ENCODE data around the gene ATXN1.
"Not testable (repeated sequence)": the region's sequence is repeated elsewhere in the genome, so short reads cannot be mapped to it uniquely, and the experiment has no call there.

Gene ATXN1

GRCh38 chr6:16654701-16655100 is 106.6 kb downstream of the ATXN1 start:
- in situ Hi-C loops (cut with MboI; ENCODE audit: low sequenced_read_pairs) = no loop called here

- in situ Hi-C loops (cut with MboI; ENCODE audit: low sequenced_read_pairs) = no loop called here
Measured at GRCh38 chr6:16653226-16653625, 108.0 kb downstream of the ATXN1 start.

GRCh38 chr6:16651871-16652270 is 109.4 kb downstream of the ATXN1 start:
- in situ Hi-C loops (cut with MboI; ENCODE audit: low sequenced_read_pairs) = no loop called here

DNA sequence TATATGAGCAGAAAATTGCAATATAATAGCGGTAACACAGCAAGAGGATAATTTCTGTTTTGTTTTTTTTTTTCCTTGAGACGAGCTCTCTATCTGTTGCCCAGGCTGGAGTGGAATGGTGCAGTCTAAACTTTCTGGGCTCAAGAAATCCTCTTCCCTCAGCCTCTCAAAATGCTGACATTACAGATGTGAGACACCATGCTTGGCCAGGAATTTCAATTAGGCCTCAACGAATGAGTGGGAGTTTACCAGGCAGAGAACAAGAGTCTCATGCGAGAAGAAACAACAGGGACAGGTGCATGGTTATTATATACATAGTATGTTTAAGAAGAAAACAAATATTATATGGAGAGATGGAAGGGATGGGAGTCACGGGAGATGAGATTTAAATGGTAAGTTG is 111.4 kb downstream of the ATXN1 start:
- in situ Hi-C loops (cut with MboI; ENCODE audit: low sequenced_read_pairs) = no loop called here

GRCh38 chr6:16649241-16649640 is 112.0 kb downstream of the ATXN1 start:
- in situ Hi-C loops (cut with MboI; ENCODE audit: low sequenced_read_pairs) = no loop called here

DNA sequence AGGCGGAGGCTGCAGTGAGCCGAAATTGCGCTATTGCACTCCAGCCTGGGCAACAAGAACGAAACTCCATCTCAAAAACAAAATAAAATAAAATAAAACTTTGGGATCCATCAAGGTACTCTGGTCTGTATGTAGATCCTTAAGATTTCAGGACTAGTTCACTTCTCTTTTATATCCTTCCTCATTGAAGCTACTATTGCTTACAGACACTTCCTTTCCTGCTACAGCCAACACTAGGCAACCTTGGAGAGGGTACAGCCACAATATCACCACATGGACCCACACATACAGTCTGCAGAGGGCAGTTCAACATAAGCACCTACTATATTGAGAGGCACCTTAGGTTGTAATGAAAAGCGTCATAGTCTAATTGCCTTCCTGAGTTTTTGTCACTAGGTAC is 113.3 kb downstream of the ATXN1 start:
- in situ Hi-C loops (cut with MboI; ENCODE audit: low sequenced_read_pairs) = no loop called here

DNA sequence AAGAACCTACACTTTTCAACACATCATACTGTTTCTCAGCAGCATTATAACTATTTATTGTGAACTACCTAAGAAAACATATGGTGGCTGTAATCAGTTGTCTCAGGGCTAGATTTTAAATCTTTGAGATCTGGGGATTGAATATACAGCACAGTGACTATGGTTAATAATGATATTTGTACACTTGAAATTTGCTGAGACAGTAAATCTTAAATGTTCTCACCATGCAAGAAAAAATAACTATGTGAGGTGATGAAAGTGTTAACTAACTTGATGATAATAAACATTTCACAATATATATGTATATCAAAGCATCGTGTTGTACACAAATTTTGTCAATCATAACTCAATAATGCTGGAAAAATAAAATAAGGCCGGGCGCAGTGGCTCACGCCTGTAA is 113.8 kb downstream of the ATXN1 start:
- in situ Hi-C loops (cut with MboI; ENCODE audit: low sequenced_read_pairs) = no loop called here

DNA sequence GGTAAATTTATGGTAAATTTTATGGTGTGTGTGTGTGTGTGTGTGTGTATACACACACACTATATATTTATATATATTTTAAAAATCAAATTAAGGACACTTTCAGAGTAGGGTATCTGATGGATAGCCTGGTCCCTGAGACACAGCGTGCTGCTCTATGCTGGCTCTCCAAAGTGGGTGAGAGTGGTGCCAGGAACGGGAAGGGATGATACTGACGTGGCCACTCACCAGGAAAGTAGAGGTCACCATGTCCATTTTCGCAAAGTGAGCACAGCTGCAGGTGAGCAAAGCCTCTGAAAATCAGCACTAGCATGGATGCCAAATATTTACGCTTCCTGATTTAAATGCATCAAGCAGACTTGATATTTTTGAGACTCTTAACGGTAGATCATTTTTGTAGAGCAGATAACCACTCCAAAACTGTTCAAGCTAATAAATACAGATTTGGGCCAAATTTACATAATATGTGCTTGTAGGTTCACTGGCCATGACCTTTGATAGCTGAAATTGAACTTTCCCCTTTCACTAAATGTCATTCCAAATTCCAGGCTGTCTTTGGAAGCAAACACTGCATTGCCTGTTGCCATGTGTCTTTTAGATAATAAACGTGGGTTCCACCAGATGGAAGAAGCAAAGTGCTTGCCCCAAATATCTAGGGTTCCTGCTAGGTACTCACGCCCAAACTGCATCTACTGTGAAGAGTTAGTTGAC is 116.6 kb downstream of the ATXN1 start:
- in situ Hi-C loops (cut with MboI; ENCODE audit: low sequenced_read_pairs) = no loop called here

DNA sequence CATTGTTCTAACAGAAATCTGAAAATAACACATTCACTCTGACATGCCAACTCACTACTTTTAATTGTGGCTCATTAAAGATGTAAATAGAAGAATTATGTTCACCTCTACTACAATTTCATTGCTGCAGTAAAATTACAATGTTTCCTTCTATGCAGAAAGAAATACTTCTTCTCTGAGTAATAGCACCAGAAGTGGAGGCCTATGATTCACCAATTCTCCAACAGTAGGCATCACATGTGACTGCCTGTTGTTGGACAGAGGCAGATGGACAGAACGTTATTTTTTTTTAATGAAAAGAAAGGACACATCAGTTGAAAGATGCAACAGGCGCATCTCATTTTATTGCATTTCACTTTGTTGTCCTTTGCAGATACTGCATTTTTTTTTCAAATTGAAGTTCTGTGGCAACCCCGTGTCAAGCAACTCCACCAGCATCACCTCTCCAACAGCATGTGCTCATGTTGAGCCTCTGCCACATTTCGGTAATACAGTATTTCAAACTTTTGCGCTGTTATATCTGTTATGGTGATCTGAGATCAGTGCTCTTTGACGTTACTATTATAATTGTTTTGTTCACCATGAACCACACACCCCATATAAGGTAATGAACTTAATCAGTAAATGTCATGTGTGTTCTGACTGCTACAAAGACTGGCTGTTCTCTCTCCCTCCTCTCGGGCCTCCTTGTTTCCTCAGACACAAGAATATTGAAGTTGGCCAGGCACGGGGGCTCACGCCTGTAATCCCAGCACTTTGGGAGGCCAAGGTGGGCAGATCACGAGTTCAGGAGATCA is 121.4 kb downstream of the ATXN1 start:
- in situ Hi-C loops (cut with MboI; ENCODE audit: low sequenced_read_pairs) = no loop called here

DNA sequence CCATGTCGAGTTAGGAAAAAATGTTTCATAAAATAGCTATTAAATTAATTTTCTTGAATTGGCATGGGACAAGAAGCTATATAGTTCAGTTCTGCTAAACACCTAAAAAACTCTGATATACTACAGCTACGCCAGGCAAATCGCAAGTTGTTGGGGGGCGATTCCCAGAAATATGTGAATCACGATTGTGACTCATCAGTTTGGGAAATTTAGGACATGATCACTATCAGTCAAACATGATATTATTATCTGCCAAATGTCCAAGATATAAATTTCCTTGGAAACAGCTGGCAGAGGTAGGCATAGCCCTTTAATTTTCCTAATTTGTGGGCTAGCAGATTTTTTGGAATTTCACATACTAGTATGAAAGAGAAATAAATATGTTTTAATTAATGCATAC is 123.6 kb downstream of the ATXN1 start:
- in situ Hi-C loops (cut with MboI; ENCODE audit: low sequenced_read_pairs) = no loop called here

- in situ Hi-C loops (cut with MboI; ENCODE audit: low sequenced_read_pairs) = no loop called here
Measured at GRCh38 chr6:16635810-16636602, 125.3 kb downstream of the ATXN1 start.

GRCh38 chr6:16635291-16635809 is 125.9 kb downstream of the ATXN1 start:
- in situ Hi-C loops (cut with MboI; ENCODE audit: low sequenced_read_pairs) = no loop called here

- in situ Hi-C loops (cut with MboI; ENCODE audit: low sequenced_read_pairs) = no loop called here
Measured at GRCh38 chr6:16634855-16635254, 126.4 kb downstream of the ATXN1 start.

- in situ Hi-C loops (cut with MboI; ENCODE audit: low sequenced_read_pairs) = no loop called here
Measured at GRCh38 chr6:16633961-16634360, 127.3 kb downstream of the ATXN1 start.

- in situ Hi-C loops (cut with MboI; ENCODE audit: low sequenced_read_pairs) = no loop called here
Measured at GRCh38 chr6:16633465-16633864, 127.8 kb downstream of the ATXN1 start.

DNA sequence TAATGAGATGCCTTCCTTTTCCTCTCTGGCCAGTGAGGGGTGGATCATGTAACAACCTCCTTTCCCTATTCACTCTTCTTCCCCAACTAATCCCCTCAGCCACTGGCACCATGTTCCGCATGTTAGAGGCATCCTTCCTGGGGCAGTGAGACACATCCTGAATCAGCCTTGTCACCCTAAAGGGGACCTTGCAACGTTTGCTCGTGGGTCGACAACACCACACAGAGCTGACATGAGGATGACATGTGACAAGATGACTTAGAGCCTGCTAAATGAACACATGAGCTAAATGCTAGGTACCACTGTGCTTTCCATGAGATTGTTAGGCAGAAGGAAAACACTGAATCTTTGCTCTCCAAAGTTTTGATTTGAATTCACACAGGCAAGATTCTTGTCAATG is 129.2 kb downstream of the ATXN1 start:
- in situ Hi-C loops (cut with MboI; ENCODE audit: low sequenced_read_pairs) = no loop called here

- in situ Hi-C loops (cut with MboI; ENCODE audit: low sequenced_read_pairs) = no loop called here
Measured at GRCh38 chr6:16630026-16630643, 131.1 kb downstream of the ATXN1 start.

GRCh38 chr6:16628580-16628979 is 132.7 kb downstream of the ATXN1 start:
- in situ Hi-C loops (cut with MboI; ENCODE audit: low sequenced_read_pairs) = not testable (repeated sequence)

DNA sequence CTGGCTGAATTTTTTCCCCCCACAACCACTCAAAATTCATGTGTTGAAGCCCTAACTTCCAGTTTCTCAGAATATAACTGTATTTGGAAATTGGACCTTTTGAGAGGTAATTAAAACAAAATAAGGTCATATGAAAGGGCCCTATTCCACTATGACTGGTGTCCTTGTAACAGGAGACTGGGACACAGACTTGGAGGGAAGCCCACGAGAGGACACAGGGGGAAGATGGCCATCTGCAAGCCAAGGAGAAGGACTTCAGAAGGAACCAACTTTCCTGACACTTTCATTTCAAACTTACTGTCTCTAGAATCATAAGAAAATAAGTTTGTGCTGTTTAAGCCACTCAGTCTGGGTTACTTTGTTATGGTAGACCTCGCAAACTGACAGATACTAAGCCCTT is 134.6 kb downstream of the ATXN1 start:
- in situ Hi-C loops (cut with MboI; ENCODE audit: low sequenced_read_pairs) = no loop called here

GRCh38 chr6:16625291-16626265 is 135.7 kb downstream of the ATXN1 start:
- in situ Hi-C loops (cut with MboI; ENCODE audit: low sequenced_read_pairs) = no loop called here
